DOHH2 (cell line): ENCODE data around the gene RILPL1.

ENCODE experiments used
- EZH2phosphoT487 ChIP-seq: fragments of 200-600 bp; sonication (generic); IDR thresholded peaks from 2 replicates; pipeline ENCODE4 v1.6.1; 2017; ENCODE audit warnings: borderline replicate concordance, mild to moderate bottlenecking, antibody characterized with exemption, low read length, moderate library complexity, mixed read lengths
- TF ChIP-seq, protein P1 (sequence below): fragments of 200-600 bp; sonication (generic); IDR thresholded peaks from one replicate; pipeline ENCODE4 v1.5.1; 2014; ENCODE audit warnings: antibody characterized with exemption, mild to moderate bottlenecking, low read depth, low read length; ENCODE audit not compliant: poor library complexity, severe bottlenecking

DNA sequence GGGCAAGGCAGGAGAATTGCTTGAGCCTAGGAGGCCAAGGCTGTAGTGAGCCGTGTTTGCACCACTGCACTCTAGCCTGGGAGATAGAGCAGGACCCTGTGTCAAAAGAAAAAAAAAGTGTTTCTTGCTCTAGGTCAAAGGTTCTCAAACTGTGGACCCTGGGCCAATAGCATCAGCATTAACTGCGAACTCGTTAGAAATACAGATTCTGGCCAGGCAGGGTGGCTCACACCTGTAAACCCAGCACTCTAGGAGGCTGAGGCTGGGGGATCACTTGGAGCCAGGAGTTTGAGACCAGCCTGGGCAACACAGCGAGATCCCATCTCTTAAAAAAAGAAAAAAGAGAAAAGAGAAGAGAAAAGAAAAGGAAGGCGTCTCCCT, 97.9 kb downstream of the RILPL1 start:
- TF ChIP-seq, protein P1, sequence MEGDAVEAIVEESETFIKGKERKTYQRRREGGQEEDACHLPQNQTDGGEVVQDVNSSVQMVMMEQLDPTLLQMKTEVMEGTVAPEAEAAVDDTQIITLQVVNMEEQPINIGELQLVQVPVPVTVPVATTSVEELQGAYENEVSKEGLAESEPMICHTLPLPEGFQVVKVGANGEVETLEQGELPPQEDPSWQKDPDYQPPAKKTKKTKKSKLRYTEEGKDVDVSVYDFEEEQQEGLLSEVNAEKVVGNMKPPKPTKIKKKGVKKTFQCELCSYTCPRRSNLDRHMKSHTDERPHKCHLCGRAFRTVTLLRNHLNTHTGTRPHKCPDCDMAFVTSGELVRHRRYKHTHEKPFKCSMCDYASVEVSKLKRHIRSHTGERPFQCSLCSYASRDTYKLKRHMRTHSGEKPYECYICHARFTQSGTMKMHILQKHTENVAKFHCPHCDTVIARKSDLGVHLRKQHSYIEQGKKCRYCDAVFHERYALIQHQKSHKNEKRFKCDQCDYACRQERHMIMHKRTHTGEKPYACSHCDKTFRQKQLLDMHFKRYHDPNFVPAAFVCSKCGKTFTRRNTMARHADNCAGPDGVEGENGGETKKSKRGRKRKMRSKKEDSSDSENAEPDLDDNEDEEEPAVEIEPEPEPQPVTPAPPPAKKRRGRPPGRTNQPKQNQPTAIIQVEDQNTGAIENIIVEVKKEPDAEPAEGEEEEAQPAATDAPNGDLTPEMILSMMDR: no peak
- TF ChIP-seq EZH2phosphoT487: no peak
